GM21528 (cell line): ENCODE measurements around the gene TOX4.
"Not testable (repeated sequence)": the region's sequence is repeated elsewhere in the genome, so short reads cannot be mapped to it uniquely, and the experiment has no call there.

Source experiments
- ATAC-seq: cut with Tn5 transposase; IDR thresholded peaks from one replicate; pipeline ENCODE4 v1.9.1; 2021; ENCODE audit warnings: mild to moderate bottlenecking, moderate library complexity; ENCODE audit not compliant: unreplicated experiment, low FRiP score

Gene TOX4

DNA sequence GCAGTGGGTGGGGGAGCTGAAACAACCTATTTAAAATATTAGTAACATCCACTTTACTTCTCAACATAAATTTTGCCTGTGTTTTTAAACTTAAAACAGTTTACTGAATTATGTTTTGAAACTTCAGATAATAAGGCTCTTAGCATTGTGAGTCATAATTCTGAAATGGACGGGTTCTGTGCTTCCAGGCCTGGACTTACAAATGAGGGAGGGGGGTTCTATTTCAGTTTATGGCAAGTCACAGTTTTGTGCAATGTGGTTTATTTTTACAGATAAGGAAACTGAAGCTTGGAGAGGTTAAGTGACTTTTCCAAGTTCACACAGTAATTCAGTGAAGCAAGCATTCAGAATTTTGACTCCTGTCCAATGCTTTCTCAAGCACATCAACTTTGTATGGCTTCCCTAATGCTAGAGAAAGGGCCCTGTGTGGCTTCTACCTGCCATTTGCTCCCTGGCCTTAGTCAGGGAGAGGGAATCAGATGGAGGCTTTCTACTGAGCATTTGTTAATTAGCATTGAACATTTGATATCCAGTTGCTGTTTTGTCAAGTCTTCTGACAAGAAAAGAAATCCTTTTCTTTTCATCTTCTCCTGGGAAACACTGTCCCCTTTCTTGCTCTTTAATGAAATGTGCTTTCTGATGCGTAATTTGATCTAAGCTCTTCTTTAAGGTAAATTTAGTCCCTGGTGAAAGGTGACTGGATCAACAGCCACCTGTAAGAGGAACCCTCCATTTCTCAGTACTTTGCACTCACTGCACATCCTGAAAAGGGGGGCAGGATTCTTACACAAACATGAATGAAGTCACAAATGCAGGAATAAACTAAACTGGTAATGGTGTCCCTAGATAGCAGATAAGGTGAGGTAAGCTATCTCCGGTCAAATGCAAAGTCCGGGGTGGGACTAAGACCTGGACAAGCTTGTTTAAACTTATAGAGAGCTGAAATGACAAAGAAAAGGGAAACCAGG, 51.7 kb downstream of the TOX4 start:
- no peak for ATAC-seq

DNA sequence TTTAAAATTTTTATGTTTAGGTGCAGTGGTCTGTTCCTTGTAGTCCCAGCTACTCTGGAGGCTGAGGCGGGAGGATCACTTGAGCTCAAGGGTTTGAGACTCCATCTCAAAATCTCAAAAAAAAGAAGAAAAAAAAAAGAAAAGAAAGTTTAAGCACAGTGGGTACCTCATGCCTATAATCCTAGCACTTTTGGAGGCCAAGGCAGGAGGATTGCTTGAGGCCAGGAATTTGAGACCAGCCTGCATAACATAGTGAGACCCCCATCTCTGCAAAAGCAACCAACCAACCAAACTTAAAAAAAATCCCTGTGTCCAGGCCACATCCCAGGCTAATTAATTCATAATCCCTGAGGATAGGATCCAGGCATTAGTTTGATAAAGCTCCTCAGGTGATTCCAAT, 52.5 kb downstream of the TOX4 start:
- no peak for ATAC-seq

DNA sequence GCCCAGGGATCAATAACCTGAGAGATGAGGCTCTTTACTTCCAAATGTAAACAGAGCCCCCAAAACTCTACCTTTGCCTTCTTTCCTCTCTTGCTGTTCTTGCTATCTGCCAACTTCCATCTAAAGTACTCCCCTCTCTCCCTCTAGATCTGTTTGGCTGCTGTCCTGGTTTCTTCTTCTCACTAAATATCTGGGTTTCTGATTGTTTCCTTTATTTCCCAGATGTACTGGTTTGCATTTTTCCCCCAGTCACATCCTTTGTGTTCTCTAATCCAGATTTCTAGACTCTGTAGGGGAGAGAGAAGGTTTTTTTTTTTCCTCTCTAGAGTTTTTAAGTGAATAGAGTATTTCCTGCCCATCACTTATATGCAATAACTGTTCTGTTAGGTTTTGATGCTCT, 56.3 kb downstream of the TOX4 start:
- no peak for ATAC-seq

DNA sequence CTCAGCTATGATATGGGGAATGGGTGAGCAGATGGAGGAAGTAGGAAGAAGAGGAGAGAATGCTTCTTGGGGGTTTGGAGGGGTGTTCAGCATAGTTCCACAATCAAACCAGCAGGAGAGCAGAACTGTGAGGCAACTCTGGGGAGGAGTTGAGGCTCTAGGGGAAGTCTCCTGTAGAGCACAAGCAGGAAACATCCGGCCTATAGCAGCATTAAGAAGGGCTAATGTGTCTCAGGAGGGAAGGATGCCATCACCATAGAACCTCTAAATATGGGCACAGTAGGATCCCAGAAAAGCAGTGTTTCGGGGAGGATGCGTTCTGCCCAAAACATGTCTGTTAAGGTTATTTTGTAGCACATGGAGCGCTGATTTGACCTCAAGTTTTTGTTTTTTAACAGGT, 57.6 kb downstream of the TOX4 start:
- no peak for ATAC-seq

DNA sequence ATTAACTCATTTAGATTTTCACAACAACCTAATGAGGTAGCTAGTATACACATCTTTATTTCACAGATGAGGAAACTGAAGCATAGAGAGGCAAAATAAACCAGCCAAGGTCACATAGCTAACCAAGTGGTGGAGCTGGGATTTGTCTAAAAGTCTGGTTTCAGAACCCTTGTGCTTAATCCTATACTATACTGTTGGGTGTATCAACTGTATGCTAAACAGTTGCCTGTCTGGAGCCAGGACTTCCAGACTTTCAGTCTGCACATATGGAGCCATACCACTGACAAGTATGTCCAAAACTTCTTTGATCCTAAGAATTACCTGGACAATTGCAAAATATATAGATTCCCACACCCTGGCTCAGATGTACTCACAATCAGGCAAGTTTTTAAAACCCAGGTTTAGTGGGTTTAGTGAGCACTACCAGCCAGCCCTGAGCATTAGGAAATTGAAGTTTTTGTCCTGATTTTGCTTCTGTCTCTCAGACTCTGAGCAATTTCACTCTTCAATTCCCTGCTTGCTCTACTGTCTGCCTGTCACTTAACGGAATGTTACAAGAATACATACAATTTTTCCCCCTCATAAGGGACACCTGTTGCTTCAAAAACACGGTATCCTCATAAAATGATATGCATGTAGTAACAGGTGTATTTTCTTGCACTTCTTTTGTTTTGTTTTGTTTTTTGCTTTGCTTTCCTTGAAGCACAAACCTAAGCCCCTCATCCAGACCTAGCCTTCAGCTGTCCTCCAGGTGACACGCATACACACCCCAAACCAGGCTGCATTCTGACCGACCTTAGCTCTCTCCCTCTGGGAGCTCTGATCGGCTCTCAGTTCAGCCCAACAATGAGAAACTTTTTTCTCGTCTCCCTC, 58.8 kb downstream of the TOX4 start:
- ATAC-seq = no peak

DNA sequence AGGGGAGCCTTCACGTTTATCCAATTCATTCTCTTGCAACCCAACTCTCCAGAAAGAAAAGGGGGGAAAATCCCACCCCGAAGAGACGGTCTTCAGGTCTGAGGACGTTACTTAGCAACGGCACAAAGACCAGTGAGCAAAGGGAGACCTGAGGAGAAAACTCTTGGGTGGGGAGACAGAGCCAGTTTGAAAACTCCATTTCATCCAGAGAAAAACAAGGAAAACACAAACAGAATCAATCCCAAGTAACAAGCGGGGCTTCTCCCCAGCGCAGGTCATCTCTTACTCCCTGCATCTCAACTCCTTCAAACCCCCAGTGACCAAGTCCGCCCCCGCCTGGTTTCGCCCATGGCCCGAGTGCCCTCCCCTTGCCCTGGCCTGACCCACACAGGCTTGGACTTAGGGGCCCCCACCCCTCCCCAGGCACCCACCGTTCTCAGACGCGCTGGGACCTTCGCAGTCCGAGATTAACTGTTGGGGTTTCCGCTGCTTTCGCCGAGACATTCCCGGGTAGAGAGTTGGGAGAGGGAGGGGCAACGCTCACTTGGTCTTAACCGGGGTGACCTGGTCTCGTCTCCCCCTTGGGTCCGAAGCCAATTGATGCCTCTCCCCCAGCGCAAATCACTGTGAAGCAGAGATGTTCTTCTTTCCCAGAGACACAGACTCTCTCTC, 59.6 kb downstream of the TOX4 start:
- ATAC-seq = no peak

DNA sequence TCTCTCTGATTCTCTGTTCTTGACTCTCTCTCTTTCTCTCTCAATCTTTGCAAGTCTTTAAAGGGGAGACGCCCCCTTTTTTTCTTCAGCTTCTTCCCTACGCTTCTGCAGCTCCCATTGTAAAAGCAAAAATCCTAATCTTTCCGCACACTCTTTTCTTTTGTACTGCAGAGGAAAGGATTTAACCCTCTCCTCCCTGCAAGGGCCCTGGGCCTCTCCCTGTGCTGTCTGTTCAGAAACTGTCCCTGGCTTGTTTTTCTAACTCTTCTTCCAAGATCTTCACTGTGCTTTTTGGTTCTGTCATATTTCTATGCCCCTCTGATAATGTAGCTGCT, 60.1 kb downstream of the TOX4 start:
- no peak for ATAC-seq

DNA sequence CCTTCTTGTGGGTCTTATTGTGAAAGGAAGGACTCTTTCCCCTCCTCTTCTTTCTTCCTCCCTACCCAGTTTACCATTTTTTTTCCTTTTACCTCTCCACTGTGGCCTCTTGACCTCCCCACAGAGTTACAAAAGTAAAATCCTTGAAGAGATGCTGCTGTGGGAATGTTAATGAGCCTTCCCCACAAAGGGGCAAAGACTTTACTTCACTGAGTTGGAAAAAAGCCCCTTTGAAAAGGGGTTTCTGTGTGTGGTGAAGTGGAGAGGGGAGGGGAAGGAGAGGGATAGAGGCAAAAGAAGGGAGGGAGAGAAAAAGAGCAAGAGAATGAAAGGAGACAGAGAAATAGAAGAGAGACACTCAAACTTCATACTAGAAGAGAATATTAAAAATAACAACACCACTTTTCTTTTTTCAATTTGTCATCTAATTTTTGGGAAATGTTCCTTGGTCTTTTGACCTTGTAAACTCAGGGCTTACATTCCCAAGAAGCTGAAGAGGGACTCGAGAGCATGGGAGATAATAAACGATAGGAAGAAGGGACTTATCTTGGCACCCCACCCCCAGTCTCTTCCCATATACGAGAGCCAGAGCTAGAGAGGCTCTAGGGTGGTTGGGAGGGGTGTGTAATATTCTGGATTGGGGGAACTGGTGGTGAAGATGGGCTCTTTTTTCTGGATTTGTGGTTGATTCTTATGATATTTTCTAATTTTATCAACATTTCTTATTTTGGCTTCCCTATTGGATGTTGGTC, 62.4 kb downstream of the TOX4 start:
- ATAC-seq = no peak

DNA sequence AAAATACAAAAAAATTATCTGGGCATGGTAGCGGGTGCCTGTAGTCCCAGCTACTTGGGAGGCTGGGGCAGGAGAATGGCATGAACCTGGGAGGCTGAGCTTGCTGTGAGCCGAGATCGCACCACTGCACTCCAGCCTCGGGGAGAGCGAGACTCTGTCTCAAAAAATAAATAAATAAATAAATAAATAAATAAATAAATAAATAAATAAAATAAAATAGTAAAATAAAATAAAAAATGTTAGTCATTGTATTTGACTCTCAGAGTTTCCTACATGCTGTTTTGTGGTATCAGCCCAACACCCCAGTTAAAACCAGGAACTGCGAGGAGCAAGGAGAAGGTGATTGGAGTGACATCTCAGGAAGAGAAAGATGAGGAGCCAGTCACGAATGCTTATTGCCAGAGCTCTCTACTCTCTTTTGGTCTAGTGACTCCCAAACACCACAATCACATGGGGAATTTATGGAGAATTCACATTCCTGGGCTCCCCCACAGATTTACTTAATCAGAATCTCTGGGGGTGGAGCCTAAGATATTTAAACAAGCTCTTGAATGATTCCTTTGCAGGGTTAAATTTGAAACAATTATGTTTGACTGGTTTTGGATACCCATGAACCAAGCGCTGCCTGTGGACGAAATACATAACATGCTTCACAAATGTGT, 64.5 kb downstream of the TOX4 start:
- no peak for ATAC-seq

DNA sequence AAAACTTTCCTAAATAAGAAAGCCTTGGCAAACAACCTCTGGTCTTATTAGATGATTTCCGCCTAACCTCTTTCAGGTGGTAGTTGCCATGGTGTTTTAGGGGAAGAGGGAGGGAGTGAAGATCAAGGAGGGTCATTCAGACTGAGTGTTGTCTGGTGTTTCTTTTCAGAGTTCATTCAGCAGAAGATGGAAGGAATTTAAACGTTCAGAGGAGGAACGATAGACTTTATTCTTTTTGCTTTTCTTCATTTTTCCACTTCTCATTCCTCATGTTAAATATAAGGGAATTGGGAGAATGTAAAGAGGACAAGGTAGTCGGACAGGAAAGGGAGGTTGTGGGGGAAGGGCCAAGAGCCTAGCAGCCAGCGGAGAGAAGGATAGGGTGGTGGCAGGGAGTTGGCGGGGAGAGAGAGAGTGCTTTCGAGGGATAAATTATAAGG, 66.5 kb downstream of the TOX4 start:
- no peak for ATAC-seq

DNA sequence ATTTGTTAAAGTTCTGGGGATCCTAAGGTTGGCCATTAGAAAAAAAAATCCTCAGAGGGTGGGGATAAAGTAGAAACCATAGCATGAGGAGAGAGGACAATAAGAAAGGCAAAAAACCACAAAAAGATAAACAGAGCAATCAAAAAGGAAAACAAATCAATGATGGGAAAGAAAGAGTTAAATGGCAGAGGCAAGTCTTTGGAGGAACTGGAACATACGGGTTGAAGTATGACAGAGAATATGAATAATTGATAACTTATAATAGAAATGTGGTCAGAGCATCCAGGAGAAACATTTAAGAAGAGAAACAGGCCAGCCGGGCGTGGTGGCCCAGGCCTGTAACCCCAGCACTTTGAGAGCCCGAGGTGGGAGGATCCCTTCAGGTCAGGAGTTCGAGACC, 67.0 kb downstream of the TOX4 start:
- ATAC-seq = no peak

DNA sequence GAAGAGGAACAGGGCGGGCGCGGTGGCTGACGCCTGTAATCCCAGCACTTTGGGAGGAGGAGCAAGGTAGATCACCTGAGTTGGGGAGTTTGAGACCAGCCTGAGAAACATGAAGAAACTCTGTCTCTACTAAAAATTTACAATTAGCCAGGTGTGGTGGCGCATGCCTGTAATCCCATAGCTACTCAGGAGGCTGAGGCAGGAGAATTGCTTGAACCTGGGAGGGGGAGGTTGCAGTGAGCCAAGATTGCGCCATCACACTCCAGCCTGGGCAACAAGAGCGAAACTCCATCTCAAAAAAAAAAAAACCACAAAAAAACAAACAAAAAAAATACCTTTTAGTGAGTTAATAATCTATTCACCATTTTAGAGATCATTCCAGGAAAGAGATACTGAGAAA, 67.6 kb downstream of the TOX4 start:
- not testable (repeated sequence) for ATAC-seq
